Measurements from ENCODE around the gene DOCK9. TPM values are rescaled to one million over a fixed set of nuclear protein-coding genes. Genes with fewer than 3 reads are reported as not detected.
"Not testable (repeated sequence)": the region's sequence is repeated elsewhere in the genome, so short reads cannot be mapped to it uniquely, and the experiment has no call there.

The DOCK9 gene
- total RNA-seq, 1 donor from 2014 or later, result 153 TPM

DNA sequence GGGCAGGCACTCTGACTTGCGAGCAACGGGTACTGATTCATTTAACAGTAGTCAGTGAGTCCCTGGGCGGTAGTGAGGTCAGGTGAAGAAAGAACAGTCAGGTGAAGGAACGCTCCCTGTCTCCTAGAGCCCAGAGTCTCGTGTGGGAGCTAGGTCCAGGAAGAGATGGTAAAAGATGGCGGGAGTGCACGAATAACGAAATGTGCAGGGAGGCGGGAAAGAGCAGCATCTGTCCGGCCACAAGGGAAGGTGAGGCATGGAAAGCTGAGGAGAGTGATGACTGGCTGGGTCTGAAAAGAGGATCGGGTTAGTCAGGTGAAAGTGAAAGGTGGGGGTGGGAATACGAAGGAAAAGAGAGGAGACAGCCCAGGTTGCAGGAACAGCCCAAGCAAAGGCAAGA, 161.5 kb downstream of the DOCK9 start:
- no peak for DNase-seq
- intact Hi-C loops (cut with DNase I), result no loop called here

DNA sequence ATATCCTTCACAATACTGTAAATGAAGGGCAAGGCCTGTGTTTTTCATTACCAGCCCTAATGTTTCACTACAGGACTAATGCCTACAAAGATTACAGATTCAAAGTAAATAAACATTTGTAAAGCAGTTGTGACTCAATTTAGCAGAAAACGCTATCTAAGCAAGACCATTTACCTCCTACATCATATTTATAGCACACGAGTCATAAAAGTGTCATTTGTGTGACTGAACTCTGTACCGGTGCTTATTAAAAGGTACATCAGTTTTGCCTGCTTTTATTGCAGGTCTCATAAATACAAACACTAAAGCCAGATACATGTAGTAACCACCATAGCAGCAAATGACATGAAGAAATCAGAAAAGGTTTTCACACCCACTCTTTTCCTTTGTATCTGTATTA, 163.9 kb downstream of the DOCK9 start:
- no peak overlapping the region for H3K27ac ChIP-seq
- H3K9me3 ChIP-seq, result no peaks in the 10 kb centered on the region
- H3K4me1 ChIP-seq, result no peaks in the 10 kb centered on the region
- H3K4me3 ChIP-seq, result no peak overlapping the region
- ATAC-seq, result no peak
- intact Hi-C loops (cut with DNase I), result no loop called here
- DNase-seq, result no peak
- TF ChIP-seq, protein P1, sequence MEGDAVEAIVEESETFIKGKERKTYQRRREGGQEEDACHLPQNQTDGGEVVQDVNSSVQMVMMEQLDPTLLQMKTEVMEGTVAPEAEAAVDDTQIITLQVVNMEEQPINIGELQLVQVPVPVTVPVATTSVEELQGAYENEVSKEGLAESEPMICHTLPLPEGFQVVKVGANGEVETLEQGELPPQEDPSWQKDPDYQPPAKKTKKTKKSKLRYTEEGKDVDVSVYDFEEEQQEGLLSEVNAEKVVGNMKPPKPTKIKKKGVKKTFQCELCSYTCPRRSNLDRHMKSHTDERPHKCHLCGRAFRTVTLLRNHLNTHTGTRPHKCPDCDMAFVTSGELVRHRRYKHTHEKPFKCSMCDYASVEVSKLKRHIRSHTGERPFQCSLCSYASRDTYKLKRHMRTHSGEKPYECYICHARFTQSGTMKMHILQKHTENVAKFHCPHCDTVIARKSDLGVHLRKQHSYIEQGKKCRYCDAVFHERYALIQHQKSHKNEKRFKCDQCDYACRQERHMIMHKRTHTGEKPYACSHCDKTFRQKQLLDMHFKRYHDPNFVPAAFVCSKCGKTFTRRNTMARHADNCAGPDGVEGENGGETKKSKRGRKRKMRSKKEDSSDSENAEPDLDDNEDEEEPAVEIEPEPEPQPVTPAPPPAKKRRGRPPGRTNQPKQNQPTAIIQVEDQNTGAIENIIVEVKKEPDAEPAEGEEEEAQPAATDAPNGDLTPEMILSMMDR (IDR thresholded peaks at IDR 0.05), result no peak
- H3K27me3 ChIP-seq (ENCODE audit: low read depth), result no peaks in the 10 kb centered on the region
- peaks cover 44% of the 10 kb centered on the region for H3K36me3 ChIP-seq

More for the DNA sequence above, 161.5 kb downstream of the DOCK9 start:
- Histone ChIP-seq H3K9me3 (no peaks in the 10 kb centered on the region), H3K36me3 (peaks cover 46% of the 10 kb centered on the region), H3K4me1 (peaks cover 9% of the 10 kb centered on the region), H3K27me3 (ENCODE audit: low read depth) (no peaks in the 10 kb centered on the region), H3K27ac (no peak overlapping the region), H3K4me3 (no peak overlapping the region)
- ATAC-seq, result no peak
- TF ChIP-seq, protein P1 (IDR thresholded peaks at IDR 0.05), result no peak

DNA sequence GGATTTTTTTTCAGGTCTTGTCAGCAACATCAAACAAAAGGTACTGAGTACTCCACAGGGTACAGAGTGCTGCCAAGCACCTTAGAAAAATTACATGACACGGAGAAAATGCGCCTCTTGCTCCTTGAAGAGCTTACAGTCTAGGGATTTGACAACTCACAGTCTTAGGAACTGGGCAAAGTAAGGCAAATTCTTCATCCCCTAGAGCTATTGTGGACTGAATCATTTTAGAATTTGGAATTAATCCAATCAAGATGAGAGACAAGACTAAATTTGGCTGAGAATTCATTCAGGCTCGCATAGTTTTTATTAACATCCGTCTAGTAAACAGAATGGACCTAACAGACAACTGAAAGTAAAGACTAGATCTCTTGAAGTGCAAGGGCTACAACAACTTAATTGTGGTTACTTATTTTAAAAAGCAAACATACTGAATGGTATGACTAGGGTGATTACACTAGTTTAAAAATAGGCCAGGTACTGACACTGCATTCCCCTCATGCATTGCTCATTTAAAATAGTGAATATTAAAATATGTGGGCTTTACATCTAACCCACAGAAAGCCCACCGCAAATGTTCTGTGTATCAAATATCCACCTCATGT, 165.6 kb downstream of the DOCK9 start:
- H3K36me3 ChIP-seq, result peaks cover 48% of the 10 kb centered on the region
- H3K27ac ChIP-seq; intact Hi-C loops (cut with DNase I); H3K4me1 ChIP-seq; H3K27me3 ChIP-seq (ENCODE audit: low read depth); H3K9me3 ChIP-seq; H3K4me3 ChIP-seq; DNase-seq: not testable (repeated sequence)
- peak in 1 of 2 donors; percentile 11 for ATAC-seq

DNA sequence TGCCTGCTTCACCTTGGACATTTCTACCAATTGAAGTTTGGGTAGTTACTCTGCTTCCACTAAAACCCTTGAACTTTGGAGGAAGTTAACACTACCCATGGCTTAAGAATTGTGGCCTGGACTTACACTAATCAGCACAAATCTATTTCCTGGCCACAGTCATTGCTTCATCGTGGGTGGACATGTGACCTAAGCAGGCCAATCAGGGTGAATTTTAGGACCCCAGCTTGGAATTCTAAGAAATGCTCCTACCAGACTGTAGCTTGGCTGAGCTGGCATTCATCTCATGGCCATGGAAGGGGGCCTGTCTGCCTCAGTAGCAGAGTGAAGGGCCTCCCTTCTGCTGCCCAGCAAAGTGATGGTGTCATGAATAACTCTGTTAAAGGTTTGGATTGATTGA, 167.1 kb downstream of the DOCK9 start:
- H3K36me3 ChIP-seq, result peaks cover 51% of the 10 kb centered on the region
- H3K4me1 ChIP-seq, result no peaks in the 10 kb centered on the region
- no peaks in the 10 kb centered on the region for H3K9me3 ChIP-seq
- H3K27me3 ChIP-seq (ENCODE audit: low read depth), result no peaks in the 10 kb centered on the region
- intact Hi-C loops (cut with DNase I), result no loop called here
- no peak for ATAC-seq
- TF ChIP-seq, protein P1 (IDR thresholded peaks at IDR 0.05), result no peak
- no peak for DNase-seq
- H3K27ac ChIP-seq, result no peak overlapping the region
- no peak overlapping the region for H3K4me3 ChIP-seq

DNA sequence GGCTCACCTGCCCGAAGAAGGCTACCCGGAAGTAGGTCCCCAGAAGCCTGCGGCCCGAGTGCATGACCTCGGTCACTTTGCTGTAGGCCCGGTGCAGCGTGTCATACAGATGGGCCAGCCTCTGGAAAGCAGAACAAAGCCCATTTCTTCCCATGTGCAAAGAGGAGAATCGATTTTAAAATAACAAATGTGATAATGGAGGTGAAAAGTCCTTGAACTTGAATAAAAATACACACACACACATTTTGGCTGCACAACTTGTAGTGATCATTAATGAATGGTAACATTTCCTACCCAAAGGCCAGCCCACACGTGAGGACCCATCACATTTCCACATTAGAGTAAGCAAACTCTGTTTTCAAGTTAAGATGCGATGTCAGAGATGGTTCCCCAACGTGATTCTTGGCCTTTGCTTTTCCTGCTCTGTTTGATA, 168.5 kb downstream of the DOCK9 start:
- DNase-seq, result no peak
- ATAC-seq, result no peak
- Histone ChIP-seq H3K4me3 (no peak overlapping the region), H3K4me1 (no peaks in the 10 kb centered on the region), H3K9me3 (no peaks in the 10 kb centered on the region), H3K27me3 (ENCODE audit: low read depth) (no peaks in the 10 kb centered on the region), H3K36me3 (peaks cover 65% of the 10 kb centered on the region), H3K27ac (no peak overlapping the region)
- intact Hi-C loops (cut with DNase I), result no loop called here
- TF ChIP-seq, protein P1 (IDR thresholded peaks at IDR 0.05), result no peak

DNA sequence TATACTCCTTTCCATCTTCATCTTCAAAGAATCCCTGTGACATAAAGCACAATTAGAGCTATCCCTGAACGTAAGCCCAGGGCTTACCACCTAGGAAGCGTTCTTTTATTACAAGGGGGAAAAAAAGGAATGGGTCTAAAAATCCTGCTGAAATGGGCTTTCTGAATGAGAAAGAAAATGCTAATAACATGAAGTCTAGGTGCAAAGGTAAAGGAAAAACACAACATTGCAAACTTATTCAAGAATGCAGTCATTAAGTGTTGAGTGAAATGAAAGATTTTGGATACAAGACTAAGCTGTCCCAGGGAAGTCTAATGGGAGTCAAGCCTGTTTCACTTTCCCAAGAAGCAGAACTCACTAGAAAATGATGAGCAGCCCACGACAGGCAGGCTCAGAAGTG, 170.1 kb downstream of the DOCK9 start:
- H3K27ac ChIP-seq, result no peak overlapping the region
- no peaks in the 10 kb centered on the region for H3K4me1 ChIP-seq
- ATAC-seq (no peak), DNase-seq (no peak)
- TF ChIP-seq, protein P1 (IDR thresholded peaks at IDR 0.05), result no peak
- no peak overlapping the region for H3K4me3 ChIP-seq
- H3K27me3 ChIP-seq (ENCODE audit: low read depth), result no peaks in the 10 kb centered on the region
- H3K9me3 ChIP-seq, result no peaks in the 10 kb centered on the region
- intact Hi-C loops (cut with DNase I), result no loop called here
- H3K36me3 ChIP-seq, result peaks cover 81% of the 10 kb centered on the region
